ENCODE data around the gene INPP5K.
"Not testable (repeated sequence)": the region's sequence is repeated elsewhere in the genome, so short reads cannot be mapped to it uniquely, and the experiment has no call there.

The INPP5K gene

DNA sequence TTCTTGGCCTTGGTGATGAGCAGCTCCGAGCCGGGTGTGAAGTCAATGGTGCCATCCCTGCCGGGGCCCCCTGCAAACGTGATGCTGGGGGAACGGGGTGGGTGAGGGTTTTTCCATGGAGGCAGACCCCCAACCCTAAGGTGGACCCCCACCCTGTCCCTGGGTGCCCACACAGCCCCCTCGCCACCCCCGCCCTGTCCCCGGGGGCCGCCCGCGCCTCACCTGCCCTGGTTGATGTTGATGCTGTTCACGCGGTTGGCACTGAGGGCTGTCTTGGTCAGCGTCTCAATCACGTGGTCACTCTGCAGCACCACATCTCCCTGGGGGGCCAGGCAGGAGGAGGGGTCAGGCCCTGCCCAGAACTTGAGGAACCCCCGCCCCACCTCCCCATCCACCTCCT, 49.2 kb downstream of the INPP5K start:
- Histone ChIP-seq H3K36me3 (ENCODE audit: control insufficient read depth, insufficient read depth, low read length) (peaks cover 9% of the 10 kb centered on the region), H3K27me3 (ENCODE audit: control insufficient read depth, insufficient read depth, low read length, poor library complexity, severe bottlenecking) (no peaks in the 10 kb centered on the region), H3K4me1 (ENCODE audit: control insufficient read depth, insufficient read depth, low read length) (peaks cover 11% of the 10 kb centered on the region), H3K27ac (ENCODE audit: insufficient read depth, low read depth, low read length, poor library complexity, severe bottlenecking) (no peak overlapping the region), H3K4me3 (ENCODE audit: insufficient read depth, low read depth, low read length) (no peak overlapping the region), H3K9me3 (ENCODE audit: control insufficient read depth, low read length) (no peaks in the 10 kb centered on the region)
- 95 to 96% methylated on average over 15 of the region's 16 CpGs for WGBS, 2 experiments

DNA sequence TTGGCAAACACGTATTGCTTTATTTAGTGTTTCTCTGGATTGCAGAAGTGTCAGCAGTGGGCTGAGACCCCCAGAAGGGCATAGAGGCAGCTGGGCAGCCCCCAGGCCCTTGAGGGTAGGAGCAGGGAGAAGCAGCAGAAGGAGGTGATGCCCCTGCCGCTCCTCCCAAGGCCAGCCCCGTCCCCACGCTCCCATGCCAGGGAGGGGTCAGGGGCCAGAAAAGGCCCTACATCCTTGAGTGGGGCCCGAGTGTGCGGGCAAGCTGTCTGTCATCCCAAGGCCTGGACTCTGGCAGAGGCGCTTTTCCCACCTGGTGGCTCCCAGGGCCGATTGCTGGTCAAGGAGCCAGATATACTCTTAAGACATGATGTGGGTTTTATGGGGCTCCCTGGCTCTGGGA, 52.2 kb downstream of the INPP5K start:
- Histone ChIP-seq H3K4me1 (ENCODE audit: control insufficient read depth, insufficient read depth, low read length) (peaks cover 9% of the 10 kb centered on the region), H3K27me3 (ENCODE audit: control insufficient read depth, insufficient read depth, low read length, poor library complexity, severe bottlenecking) (no peaks in the 10 kb centered on the region), H3K36me3 (ENCODE audit: control insufficient read depth, insufficient read depth, low read length) (peaks cover 9% of the 10 kb centered on the region), H3K9me3 (ENCODE audit: control insufficient read depth, low read length) (no peaks in the 10 kb centered on the region), H3K27ac (ENCODE audit: insufficient read depth, low read depth, low read length, poor library complexity, severe bottlenecking) (no peak overlapping the region), H3K4me3 (ENCODE audit: insufficient read depth, low read depth, low read length) (no peak overlapping the region)
- WGBS, 2 experiments = 96% methylated on average over 8 of the region's 8 CpGs

DNA sequence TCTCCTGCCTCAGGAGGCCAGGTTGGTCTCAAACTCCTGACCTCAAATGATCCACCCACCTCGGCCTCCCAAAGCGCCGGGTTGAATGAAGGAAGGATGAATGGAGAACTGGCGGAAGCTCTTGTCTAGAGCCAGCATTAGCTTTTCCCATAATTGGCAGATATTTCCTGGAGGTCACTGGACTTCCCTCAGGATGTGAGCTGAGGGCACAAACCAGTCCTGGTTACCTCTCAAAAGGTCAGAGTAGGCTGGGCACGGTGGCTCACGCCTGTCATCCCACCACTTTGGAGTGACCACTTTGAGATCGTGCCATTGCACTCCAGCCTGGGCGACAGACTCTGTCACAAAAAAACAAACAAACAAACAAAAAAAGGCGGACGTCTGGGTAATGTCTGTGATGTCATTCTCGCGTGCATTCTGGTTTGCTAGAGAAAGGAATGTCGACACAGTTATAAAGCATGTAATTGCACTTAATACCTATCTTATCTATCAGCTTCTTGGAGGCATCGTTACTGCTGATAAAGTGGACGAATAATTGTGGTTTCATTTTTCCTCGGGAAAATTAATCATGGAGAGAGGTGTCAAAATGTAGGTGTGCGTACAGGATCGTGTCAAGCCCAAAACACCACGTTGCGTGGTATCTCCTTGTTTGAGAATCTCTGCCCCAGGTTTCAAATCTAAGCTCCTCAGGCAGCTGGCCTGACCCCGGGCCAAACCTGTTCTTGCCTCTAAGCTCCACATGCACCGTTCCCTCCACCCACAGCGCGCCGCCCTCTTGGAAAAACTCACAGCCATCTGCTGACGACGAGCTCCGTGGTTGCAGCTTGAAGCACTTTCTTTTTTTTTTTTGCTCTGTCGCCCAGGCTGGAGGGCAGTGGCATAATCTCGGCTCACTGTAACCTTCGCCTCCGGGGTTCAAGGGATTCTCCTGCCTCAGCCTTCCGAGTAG, 54.0 kb downstream of the INPP5K start:
- 92 to 94% methylated on average over 33 of the region's 33 CpGs for whole genome bisulfite sequencing, 2 experiments
- H3K9me3 ChIP-seq (ENCODE audit: control insufficient read depth, low read length) = no peaks in the 10 kb centered on the region
- no peaks in the 10 kb centered on the region for H3K4me1 ChIP-seq (ENCODE audit: control insufficient read depth, insufficient read depth, low read length)
- peaks cover 9% of the 10 kb centered on the region for H3K36me3 ChIP-seq (ENCODE audit: control insufficient read depth, insufficient read depth, low read length)
- no peaks in the 10 kb centered on the region for H3K27me3 ChIP-seq (ENCODE audit: control insufficient read depth, insufficient read depth, low read length, poor library complexity, severe bottlenecking)
- no peak overlapping the region for H3K4me3 ChIP-seq (ENCODE audit: insufficient read depth, low read depth, low read length)
- no peak overlapping the region for H3K27ac ChIP-seq (ENCODE audit: insufficient read depth, low read depth, low read length, poor library complexity, severe bottlenecking)

DNA sequence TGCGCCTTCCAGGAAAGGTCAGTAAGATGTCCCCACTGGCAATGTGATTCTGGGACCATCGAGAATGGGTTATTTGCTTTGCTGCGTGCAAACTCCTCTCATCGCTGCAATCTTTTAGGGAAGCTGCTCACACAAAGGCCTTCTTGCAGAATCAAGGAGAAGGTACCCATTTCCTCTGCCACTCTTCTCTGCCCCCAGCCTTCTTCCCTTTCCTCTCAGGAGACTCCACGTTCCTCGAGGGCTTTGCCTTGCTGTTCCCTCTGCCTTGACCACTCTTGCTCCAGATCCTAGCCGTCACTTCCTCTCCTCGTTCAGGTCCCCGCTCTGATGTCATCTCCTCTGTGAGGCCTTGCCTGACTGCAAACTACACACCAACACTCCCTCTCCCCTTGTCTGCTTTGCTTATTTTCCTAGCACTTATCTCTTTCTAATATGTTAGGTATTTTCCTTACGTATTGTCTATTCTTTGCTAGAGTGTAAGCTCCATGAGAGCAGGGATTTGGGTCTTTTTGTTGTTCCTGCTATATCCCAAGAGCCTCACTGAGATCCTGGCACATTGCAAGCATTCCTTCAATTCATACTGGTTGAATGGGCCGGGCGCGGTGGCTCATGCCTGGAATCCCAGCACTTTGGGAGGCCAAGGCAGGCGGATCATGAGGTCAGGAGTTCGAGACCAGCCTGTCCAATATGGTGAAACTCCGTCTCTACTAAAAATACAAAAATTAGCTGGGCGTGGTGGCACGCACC, 55.0 kb downstream of the INPP5K start:
- 93 to 95% methylated on average over 18 of the region's 18 CpGs for WGBS, 2 experiments
- H3K27me3 ChIP-seq (ENCODE audit: control insufficient read depth, insufficient read depth, low read length, poor library complexity, severe bottlenecking) = no peaks in the 10 kb centered on the region
- no peak overlapping the region for H3K4me3 ChIP-seq (ENCODE audit: insufficient read depth, low read depth, low read length)
- H3K9me3 ChIP-seq (ENCODE audit: control insufficient read depth, low read length) = no peaks in the 10 kb centered on the region
- H3K27ac ChIP-seq (ENCODE audit: insufficient read depth, low read depth, low read length, poor library complexity, severe bottlenecking) = no peak overlapping the region
- H3K36me3 ChIP-seq (ENCODE audit: control insufficient read depth, insufficient read depth, low read length) = peaks cover 5% of the 10 kb centered on the region
- no peaks in the 10 kb centered on the region for H3K4me1 ChIP-seq (ENCODE audit: control insufficient read depth, insufficient read depth, low read length)

DNA sequence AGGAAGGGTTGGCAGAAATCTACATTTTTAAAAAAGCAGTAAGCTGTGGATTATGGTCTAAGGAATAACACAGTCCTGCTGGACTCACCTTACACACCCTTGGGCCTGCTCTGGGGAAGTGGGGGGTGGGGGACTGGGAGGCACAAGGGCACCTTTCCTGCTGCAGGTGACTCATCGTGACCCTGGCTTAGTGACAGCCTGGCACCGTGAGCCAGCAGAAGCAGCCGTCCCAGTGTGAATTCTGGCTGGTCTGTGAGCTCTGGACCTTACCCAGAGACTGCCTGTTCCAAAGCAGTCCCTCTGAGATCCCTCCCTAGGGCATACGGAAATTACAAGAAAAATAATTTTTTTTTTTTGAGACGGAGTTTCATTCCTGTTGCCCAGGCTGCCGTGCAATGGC, 56.2 kb downstream of the INPP5K start:
- no peak overlapping the region for H3K27ac ChIP-seq (ENCODE audit: insufficient read depth, low read depth, low read length, poor library complexity, severe bottlenecking)
- H3K36me3 ChIP-seq (ENCODE audit: control insufficient read depth, insufficient read depth, low read length) = peaks cover 2% of the 10 kb centered on the region
- no peaks in the 10 kb centered on the region for H3K27me3 ChIP-seq (ENCODE audit: control insufficient read depth, insufficient read depth, low read length, poor library complexity, severe bottlenecking)
- no peaks in the 10 kb centered on the region for H3K9me3 ChIP-seq (ENCODE audit: control insufficient read depth, low read length)
- H3K4me1 ChIP-seq (ENCODE audit: control insufficient read depth, insufficient read depth, low read length) = no peaks in the 10 kb centered on the region
- WGBS, 2 experiments = 86 to 88% methylated on average over 6 of the region's 6 CpGs
- no peak overlapping the region for H3K4me3 ChIP-seq (ENCODE audit: insufficient read depth, low read depth, low read length)

DNA sequence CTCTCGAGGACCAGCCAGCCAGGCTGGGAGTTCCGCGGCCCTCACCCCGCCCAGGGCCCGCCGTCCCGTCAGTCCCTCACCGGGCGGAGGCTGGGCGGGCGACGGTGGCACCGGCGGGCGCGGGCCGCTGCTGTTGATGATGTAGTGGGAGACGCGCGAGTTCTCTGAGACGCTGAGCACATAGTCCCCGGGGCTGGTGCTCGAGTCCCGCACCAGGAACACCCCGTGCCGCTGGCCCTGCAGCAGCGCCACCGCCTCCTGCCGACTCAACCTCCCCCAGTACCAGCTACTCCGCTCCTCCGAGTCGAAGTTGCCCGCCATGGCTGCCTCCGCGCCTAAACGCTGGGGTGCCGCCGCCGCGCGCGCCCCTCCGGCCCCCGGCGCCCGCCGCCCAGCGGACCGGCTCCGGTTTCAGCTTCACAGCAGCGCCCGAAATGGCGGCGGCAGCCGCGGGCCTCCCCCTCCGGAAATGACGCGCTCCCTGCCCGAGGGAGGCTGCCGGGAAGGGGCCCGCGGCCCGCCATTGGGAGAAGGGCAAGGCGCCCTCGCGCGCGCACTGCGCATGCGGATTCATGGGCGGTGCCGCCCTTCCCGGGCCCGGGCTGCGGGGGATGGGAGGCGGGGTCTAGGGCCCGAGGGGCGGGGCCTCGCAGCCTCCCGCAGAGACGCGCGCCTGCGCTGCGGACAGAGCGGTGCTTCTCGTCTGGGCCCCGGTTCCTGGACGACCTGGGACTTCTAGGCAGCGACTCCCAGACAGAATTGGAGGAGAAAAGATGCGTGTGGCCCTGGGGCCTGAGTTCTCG, 60.4 kb downstream of the INPP5K start, which contains the start of gene CRK:
TSS of gene CRK (minus strand) at position 436 of the 803 bp plus-strand sequence. CDS start at position 321, 115 bp downstream.
- Histone ChIP-seq H3K9me3 (ENCODE audit: control insufficient read depth, low read length) (no peaks in the 10 kb centered on the region), H3K36me3 (ENCODE audit: control insufficient read depth, insufficient read depth, low read length) (no peaks in the 10 kb centered on the region), H3K27ac (ENCODE audit: insufficient read depth, low read depth, low read length, poor library complexity, severe bottlenecking) (peak within 1 kb of the TSS; percentile 83), H3K27me3 (ENCODE audit: control insufficient read depth, insufficient read depth, low read length, poor library complexity, severe bottlenecking) (no peaks in the 10 kb centered on the region), H3K4me3 (ENCODE audit: insufficient read depth, low read depth, low read length) (peak within 1 kb of the TSS; percentile 99), H3K4me1 (ENCODE audit: control insufficient read depth, insufficient read depth, low read length) (peaks cover 5% of the 10 kb centered on the region)
- WGBS, 2 experiments = 1% methylated on average over 93 of the region's 93 CpGs

DNA sequence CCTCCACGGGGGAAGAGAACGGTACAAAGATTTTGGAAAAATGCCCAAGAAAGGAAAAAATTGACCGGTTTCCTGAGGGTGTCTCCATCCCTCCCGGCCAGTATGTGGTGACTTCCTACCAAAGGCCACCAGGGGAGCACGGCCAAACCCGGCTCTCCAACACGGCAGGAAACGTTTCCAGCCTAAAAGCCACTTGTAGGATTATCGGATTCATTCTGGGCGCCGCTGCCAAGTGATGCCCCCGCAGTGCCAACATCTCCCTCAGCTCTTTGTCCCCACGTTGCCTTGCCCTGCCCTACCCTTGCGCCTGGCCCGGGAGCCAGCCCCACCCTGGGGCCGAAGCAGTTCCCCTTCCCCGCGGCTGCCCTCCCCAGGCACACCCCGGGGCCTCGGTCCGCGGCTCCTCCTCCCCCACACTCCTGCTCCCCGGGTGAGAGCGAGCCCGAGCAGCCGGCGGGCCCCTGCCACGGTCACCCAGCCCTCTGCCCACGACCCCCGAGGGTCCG, 61.1 kb downstream of the INPP5K start:
- peaks cover 5% of the 10 kb centered on the region for H3K4me1 ChIP-seq (ENCODE audit: control insufficient read depth, insufficient read depth, low read length)
- no peaks in the 10 kb centered on the region for H3K27me3 ChIP-seq (ENCODE audit: control insufficient read depth, insufficient read depth, low read length, poor library complexity, severe bottlenecking)
- WGBS, 2 experiments = 0% methylated on average over 31 of the region's 31 CpGs
- no peaks in the 10 kb centered on the region for H3K9me3 ChIP-seq (ENCODE audit: control insufficient read depth, low read length)
- H3K36me3 ChIP-seq (ENCODE audit: control insufficient read depth, insufficient read depth, low read length) = no peaks in the 10 kb centered on the region
- peak overlapping the region; percentile 99 for H3K4me3 ChIP-seq (ENCODE audit: insufficient read depth, low read depth, low read length)
- peak overlapping the region; percentile 83 for H3K27ac ChIP-seq (ENCODE audit: insufficient read depth, low read depth, low read length, poor library complexity, severe bottlenecking)

DNA sequence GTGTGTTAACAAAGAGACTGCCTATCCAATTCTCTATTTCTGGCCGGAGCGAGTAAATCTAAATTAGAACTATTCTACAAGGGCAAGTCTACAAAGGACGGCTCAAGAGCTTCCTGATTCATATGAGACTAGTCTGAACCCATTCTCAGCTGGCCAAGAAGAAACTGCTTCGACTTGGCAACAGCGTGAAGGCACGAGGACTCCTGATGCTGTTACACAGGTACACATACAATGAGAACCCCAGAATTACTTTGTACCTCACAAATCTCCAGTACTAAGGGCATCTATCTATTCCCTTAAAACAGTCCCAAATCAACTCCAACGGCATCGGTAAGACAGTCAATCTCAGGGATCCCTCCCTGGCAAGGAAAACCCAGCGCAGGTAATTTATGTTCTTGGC, 61.9 kb downstream of the INPP5K start:
- Histone ChIP-seq H3K4me3 (ENCODE audit: insufficient read depth, low read depth, low read length) (peak overlapping the region; percentile 99), H3K9me3 (ENCODE audit: control insufficient read depth, low read length) (no peaks in the 10 kb centered on the region), H3K4me1 (ENCODE audit: control insufficient read depth, insufficient read depth, low read length) (peaks cover 5% of the 10 kb centered on the region), H3K36me3 (ENCODE audit: control insufficient read depth, insufficient read depth, low read length) (no peaks in the 10 kb centered on the region), H3K27me3 (ENCODE audit: control insufficient read depth, insufficient read depth, low read length, poor library complexity, severe bottlenecking) (no peaks in the 10 kb centered on the region), H3K27ac (ENCODE audit: insufficient read depth, low read depth, low read length, poor library complexity, severe bottlenecking) (no peak overlapping the region)
- 91 to 94% methylated on average over 9 of the region's 9 CpGs for WGBS, 2 experiments

DNA sequence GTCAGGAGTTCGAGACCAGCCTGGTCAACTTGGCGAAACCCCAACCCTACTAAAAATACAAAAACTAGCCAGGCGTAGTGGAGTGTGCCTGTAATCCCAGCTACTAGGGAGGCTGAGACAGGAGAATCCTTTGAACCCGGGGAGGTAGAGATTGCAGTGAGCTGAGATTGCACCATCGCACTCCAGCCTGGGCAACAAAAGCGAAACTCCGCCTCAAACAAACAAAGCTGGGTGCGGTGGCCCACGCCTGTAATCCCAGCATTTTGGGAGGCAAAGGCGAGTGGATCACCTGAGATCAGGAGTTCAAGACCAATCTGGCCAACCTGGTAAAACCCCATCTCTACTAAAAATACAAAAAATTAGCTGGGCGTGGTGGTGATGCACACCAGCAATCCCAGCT, 62.7 kb downstream of the INPP5K start:
- WGBS, 2 experiments = 91% methylated on average over 11 of the region's 11 CpGs
- not testable (repeated sequence) for H3K4me3 ChIP-seq (ENCODE audit: insufficient read depth, low read depth, low read length); H3K27me3 ChIP-seq (ENCODE audit: control insufficient read depth, insufficient read depth, low read length, poor library complexity, severe bottlenecking); H3K36me3 ChIP-seq (ENCODE audit: control insufficient read depth, insufficient read depth, low read length); H3K4me1 ChIP-seq (ENCODE audit: control insufficient read depth, insufficient read depth, low read length); H3K9me3 ChIP-seq (ENCODE audit: control insufficient read depth, low read length); H3K27ac ChIP-seq (ENCODE audit: insufficient read depth, low read depth, low read length, poor library complexity, severe bottlenecking)

Data from ectodermal cell (in vitro differentiated cells).